ENCODE results near the gene TMEM237.

Gene TMEM237

GRCh38 chr2:201608021-201608420 is 35.3 kb downstream of the TMEM237 start:
- no peak for TF ChIP-seq POLR2AphosphoS5 (IDR thresholded peaks at IDR 0.05; ENCODE audit: low read depth, low read length)
- TF ChIP-seq TAF1 (IDR thresholded peaks at IDR 0.05; ENCODE audit: borderline replicate concordance, insufficient read depth, low read length): no peak
- no peak for TF ChIP-seq SIN3A (IDR thresholded peaks at IDR 0.05; ENCODE audit: borderline replicate concordance, insufficient read depth, low read length)
- no peak for TF ChIP-seq REST (IDR thresholded peaks at IDR 0.05; ENCODE audit: insufficient read depth in 1 of 2, low read depth in 2 of 2, low read length in 2 of 2)
- TF ChIP-seq FOXP2 (optimal IDR thresholded peaks at IDR 0.05; ENCODE audit: borderline replicate concordance, extremely low read depth, extremely low read length, insufficient read depth): no peak

- TF ChIP-seq REST (IDR thresholded peaks at IDR 0.05; ENCODE audit: insufficient read depth in 1 of 2, low read depth in 2 of 2, low read length in 2 of 2) (no peak), FOXP2 (optimal IDR thresholded peaks at IDR 0.05; ENCODE audit: borderline replicate concordance, extremely low read depth, extremely low read length, insufficient read depth) (no peak), POLR2AphosphoS5 (IDR thresholded peaks at IDR 0.05; ENCODE audit: low read depth, low read length) (no peak), SIN3A (IDR thresholded peaks at IDR 0.05; ENCODE audit: borderline replicate concordance, insufficient read depth, low read length) (no peak), TAF1 (IDR thresholded peaks at IDR 0.05; ENCODE audit: borderline replicate concordance, insufficient read depth, low read length) (no peak)
Measured at GRCh38 chr2:201607568-201607967, 35.7 kb downstream of the TMEM237 start.

GRCh38 chr2:201600906-201601305 is 42.4 kb downstream of the TMEM237 start:
- TF ChIP-seq SIN3A (IDR thresholded peaks at IDR 0.05; ENCODE audit: borderline replicate concordance, insufficient read depth, low read length) (no peak), FOXP2 (optimal IDR thresholded peaks at IDR 0.05; ENCODE audit: borderline replicate concordance, extremely low read depth, extremely low read length, insufficient read depth) (no peak), POLR2AphosphoS5 (IDR thresholded peaks at IDR 0.05; ENCODE audit: low read depth, low read length) (no peak), REST (IDR thresholded peaks at IDR 0.05; ENCODE audit: insufficient read depth in 1 of 2, low read depth in 2 of 2, low read length in 2 of 2) (no peak), TAF1 (IDR thresholded peaks at IDR 0.05; ENCODE audit: borderline replicate concordance, insufficient read depth, low read length) (no peak)

- TF ChIP-seq FOXP2 (optimal IDR thresholded peaks at IDR 0.05; ENCODE audit: borderline replicate concordance, extremely low read depth, extremely low read length, insufficient read depth): no peak
- no peak for TF ChIP-seq POLR2AphosphoS5 (IDR thresholded peaks at IDR 0.05; ENCODE audit: low read depth, low read length)
- TF ChIP-seq REST (IDR thresholded peaks at IDR 0.05; ENCODE audit: insufficient read depth in 1 of 2, low read depth in 2 of 2, low read length in 2 of 2): no peak
- TF ChIP-seq TAF1 (IDR thresholded peaks at IDR 0.05; ENCODE audit: borderline replicate concordance, insufficient read depth, low read length): no peak
- TF ChIP-seq SIN3A (IDR thresholded peaks at IDR 0.05; ENCODE audit: borderline replicate concordance, insufficient read depth, low read length): no peak
Measured at GRCh38 chr2:201597397-201597796, 45.9 kb downstream of the TMEM237 start.

- no peak for TF ChIP-seq REST (IDR thresholded peaks at IDR 0.05; ENCODE audit: insufficient read depth in 1 of 2, low read depth in 2 of 2, low read length in 2 of 2)
- no peak for TF ChIP-seq POLR2AphosphoS5 (IDR thresholded peaks at IDR 0.05; ENCODE audit: low read depth, low read length)
- TF ChIP-seq SIN3A (IDR thresholded peaks at IDR 0.05; ENCODE audit: borderline replicate concordance, insufficient read depth, low read length): no peak
- no peak for TF ChIP-seq FOXP2 (optimal IDR thresholded peaks at IDR 0.05; ENCODE audit: borderline replicate concordance, extremely low read depth, extremely low read length, insufficient read depth)
- no peak for TF ChIP-seq TAF1 (IDR thresholded peaks at IDR 0.05; ENCODE audit: borderline replicate concordance, insufficient read depth, low read length)
Measured at GRCh38 chr2:201580486-201580885, 62.8 kb downstream of the TMEM237 start.
